SK-N-SH treated with all-trans-retinoic acid at 6 μM for 48 hours (cell line): ENCODE data around the gene MRPL34.

Source experiments
- ARNTL ChIP-seq: fragments of 450-650 bp; formaldehyde crosslinking; IDR thresholded peaks from 2 replicates; pipeline ENCODE4 v1.5.0; 2020; ENCODE audit warnings: low read depth, mild to moderate bottlenecking, moderate library complexity, borderline replicate concordance
- OSR1 ChIP-seq: fragments of 250-450 bp; sonication (Bioruptor Pico); IDR thresholded peaks from 2 replicates; pipeline ENCODE4 v1.8.0; 2022; ENCODE audit warnings: moderate library complexity, mild to moderate bottlenecking, inconsistent platforms
- ZFP30 ChIP-seq: fragments of 450-650 bp; formaldehyde crosslinking; IDR thresholded peaks from 2 replicates; pipeline ENCODE4 v1.5.0; 2022; ENCODE audit warnings: mild to moderate bottlenecking, moderate library complexity
- TF ChIP-seq, protein P1 (sequence below): fragments of 250-450 bp; sonication (Bioruptor Pico); IDR thresholded peaks from 2 replicates; pipeline ENCODE4 v1.5.1; 2020; ENCODE audit warnings: low read depth, mild to moderate bottlenecking, moderate library complexity

DNA sequence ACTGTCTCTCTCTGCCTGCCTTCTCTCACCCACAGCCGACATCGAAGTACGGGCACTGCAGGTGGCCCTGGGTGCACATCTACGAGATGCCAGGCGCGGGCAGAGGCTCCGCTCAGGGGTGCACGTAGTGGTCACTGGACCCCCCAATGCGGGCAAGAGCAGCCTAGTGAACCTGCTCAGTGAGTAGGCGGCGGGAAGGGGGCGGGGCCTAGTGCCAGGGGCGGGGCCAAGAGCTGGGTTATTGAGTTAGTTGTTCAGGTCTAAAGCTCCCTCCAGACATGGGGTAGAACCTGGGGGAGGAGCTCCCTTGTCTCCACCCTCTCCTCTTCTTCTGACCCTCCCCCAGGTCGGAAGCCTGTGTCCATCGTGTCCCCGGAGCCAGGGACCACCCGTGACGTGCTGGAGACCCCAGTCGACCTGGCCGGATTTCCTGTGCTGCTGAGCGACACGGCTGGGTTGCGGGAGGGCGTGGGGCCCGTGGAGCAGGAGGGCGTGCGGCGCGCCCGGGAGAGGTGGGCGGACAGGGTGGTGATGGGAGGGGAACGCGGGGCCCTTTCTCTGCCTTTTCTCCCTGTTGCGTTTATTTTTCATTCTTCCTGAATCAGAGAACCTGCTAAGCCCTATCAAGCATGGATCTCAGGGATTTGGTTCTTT lies 33.5 kb downstream of the MRPL34 start:
- TF ChIP-seq ARNTL (CRISPR knock-in tag) (no peak), OSR1 (CRISPR knock-in tag) (no peak), ZFP30 (CRISPR knock-in tag) (no peak)
- TF ChIP-seq, protein P1, sequence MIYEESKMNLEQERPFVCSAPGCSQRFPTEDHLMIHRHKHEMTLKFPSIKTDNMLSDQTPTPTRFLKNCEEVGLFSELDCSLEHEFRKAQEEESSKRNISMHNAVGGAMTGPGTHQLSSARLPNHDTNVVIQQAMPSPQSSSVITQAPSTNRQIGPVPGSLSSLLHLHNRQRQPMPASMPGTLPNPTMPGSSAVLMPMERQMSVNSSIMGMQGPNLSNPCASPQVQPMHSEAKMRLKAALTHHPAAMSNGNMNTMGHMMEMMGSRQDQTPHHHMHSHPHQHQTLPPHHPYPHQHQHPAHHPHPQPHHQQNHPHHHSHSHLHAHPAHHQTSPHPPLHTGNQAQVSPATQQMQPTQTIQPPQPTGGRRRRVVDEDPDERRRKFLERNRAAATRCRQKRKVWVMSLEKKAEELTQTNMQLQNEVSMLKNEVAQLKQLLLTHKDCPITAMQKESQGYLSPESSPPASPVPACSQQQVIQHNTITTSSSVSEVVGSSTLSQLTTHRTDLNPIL (CRISPR knock-in tag) = no peak
